Keratinocyte (primary cell): ENCODE results near the gene ADPRH.

Experiments used
- EZH2 ChIP-seq: IDR thresholded peaks from one replicate; pipeline ENCODE4 v1.6.1; 2012; ENCODE audit warnings: inconsistent platforms, mild to moderate bottlenecking, low read length, moderate library complexity
- TF ChIP-seq, protein P1 (sequence below), 3 experiments: IDR thresholded peaks in 1 of 3; conservative IDR thresholded peaks in 1 of 3; optimal IDR thresholded peaks in 1 of 3; 2 replicates in 2 of 3; 3 replicates in 1 of 3; pipeline versions ENCODE3 to v1.5.1; 2011; ENCODE audit warnings: low read length in 3 of 3, mild to moderate bottlenecking in 3 of 3, moderate library complexity in 2 of 3, control low read depth in 1 of 3, inconsistent platforms in 1 of 3; ENCODE audit not compliant: insufficient read depth in 2 of 3; ENCODE audit errors: extremely low read depth in 1 of 3

GRCh38 chr3:119628390-119628789 is 49.1 kb downstream of the ADPRH start:
- TF ChIP-seq, protein P1, sequence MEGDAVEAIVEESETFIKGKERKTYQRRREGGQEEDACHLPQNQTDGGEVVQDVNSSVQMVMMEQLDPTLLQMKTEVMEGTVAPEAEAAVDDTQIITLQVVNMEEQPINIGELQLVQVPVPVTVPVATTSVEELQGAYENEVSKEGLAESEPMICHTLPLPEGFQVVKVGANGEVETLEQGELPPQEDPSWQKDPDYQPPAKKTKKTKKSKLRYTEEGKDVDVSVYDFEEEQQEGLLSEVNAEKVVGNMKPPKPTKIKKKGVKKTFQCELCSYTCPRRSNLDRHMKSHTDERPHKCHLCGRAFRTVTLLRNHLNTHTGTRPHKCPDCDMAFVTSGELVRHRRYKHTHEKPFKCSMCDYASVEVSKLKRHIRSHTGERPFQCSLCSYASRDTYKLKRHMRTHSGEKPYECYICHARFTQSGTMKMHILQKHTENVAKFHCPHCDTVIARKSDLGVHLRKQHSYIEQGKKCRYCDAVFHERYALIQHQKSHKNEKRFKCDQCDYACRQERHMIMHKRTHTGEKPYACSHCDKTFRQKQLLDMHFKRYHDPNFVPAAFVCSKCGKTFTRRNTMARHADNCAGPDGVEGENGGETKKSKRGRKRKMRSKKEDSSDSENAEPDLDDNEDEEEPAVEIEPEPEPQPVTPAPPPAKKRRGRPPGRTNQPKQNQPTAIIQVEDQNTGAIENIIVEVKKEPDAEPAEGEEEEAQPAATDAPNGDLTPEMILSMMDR (optimal IDR thresholded peaks at IDR 0.05 in 1 of 3, IDR thresholded peaks at IDR 0.05 in 1 of 3, conservative IDR thresholded peaks at IDR 0.05 in 1 of 3; ENCODE audit: extremely low read depth in 1 of 3, insufficient read depth in 2 of 3, low read length in 3 of 3): no peak
- TF ChIP-seq EZH2: no peak
